IMR-90 (cell line): ENCODE data around the gene SLFNL1. TPM values are rescaled to one million over a fixed set of nuclear protein-coding genes. Genes with fewer than 3 reads are reported as not detected.
A peak's percentile ranks its signal among the peaks of the same experiment; 100 is the strongest.

Source experiments
- ATAC-seq: fragments of 200-7000 bp; cut with Tn5 transposase; 2 replicates; pipeline ENCODE4 v1.9.1; 2020; ENCODE audit warnings: low read depth, mild to moderate bottlenecking, moderate library complexity
- BruUV-seq: library from RNA; stranded (reverse); fragments of 400-500 nt; replicated peaks from 2 replicates; lab custom pipeline; 2021; lab: Mats Ljungman, UMichigan
- CTCF ChIA-PET: fragments of 300-600 bp; formaldehyde crosslinking; extraction: SDS; loops from one replicate; lab custom pipeline; 2021; ENCODE audit warnings: antibody characterized with exemption; lab: Yijun Ruan, JAX
- POLR2A ChIA-PET: fragments of 300-600 bp; sonication (Branson Sonifier 250); formaldehyde crosslinking; loops from one replicate; lab custom pipeline; 2022; ENCODE audit warnings: antibody characterized with exemption; ENCODE audit not compliant: unreplicated experiment; lab: Charles Lee
- DNase-seq: peaks from one replicate; pipeline ENCODE4 v3.0.0; 2013
- H2AFZ ChIP-seq: replicated peaks from 2 replicates; pipeline ENCODE3; 2013; ENCODE audit warnings: low read length, mild to moderate bottlenecking; ENCODE audit not compliant: poor library complexity
- H2AK5ac ChIP-seq: 2 replicates; pipeline ENCODE4 v1.6.1; 2013; ENCODE audit warnings: low read depth, low read length, inconsistent platforms
- H2AK9ac ChIP-seq: replicated peaks from 2 replicates; pipeline ENCODE3; 2013; ENCODE audit warnings: mild to moderate bottlenecking, low read depth, low read length, moderate library complexity; ENCODE audit not compliant: poor library complexity
- H2BK120ac ChIP-seq: 2 replicates; pipeline ENCODE4 v1.6.1; 2013; ENCODE audit warnings: low read depth, low read length, inconsistent platforms
- H2BK15ac ChIP-seq: 3 replicates; pipeline ENCODE4 v1.6.1; 2013; ENCODE audit warnings: low read depth, low read length, inconsistent platforms
- H2BK20ac ChIP-seq: 2 replicates; pipeline ENCODE4 v1.6.1; 2013; ENCODE audit warnings: low read depth, mild to moderate bottlenecking, inconsistent platforms, low read length, moderate library complexity
- H2BK5ac ChIP-seq: 2 replicates; pipeline ENCODE4 v1.6.1; 2013; ENCODE audit warnings: mild to moderate bottlenecking, low read depth, low read length, inconsistent platforms; ENCODE audit not compliant: poor library complexity, severe bottlenecking
- H3K14ac ChIP-seq: replicated peaks from 2 replicates; pipeline ENCODE4 v1.6.1; 2013; ENCODE audit warnings: low read depth, low read length, inconsistent platforms
- H3K18ac ChIP-seq: 2 replicates; pipeline ENCODE4 v1.6.1; 2013; ENCODE audit warnings: low read depth, low read length, control low read depth
- H3K23ac ChIP-seq: 2 replicates; pipeline ENCODE4 v1.6.1; 2013; ENCODE audit warnings: low read depth, low read length, inconsistent platforms
- H3K27ac ChIP-seq: 2 replicates; pipeline ENCODE4 v1.5.1; 2013; ENCODE audit warnings: mild to moderate bottlenecking, control low read depth, low read length; ENCODE audit not compliant: insufficient read depth
- H3K27me3 ChIP-seq: 2 replicates; pipeline ENCODE4 v1.6.1; 2013; ENCODE audit warnings: low read length; ENCODE audit not compliant: control insufficient read depth, insufficient read depth
- H3K36me3 ChIP-seq: 2 replicates; pipeline ENCODE4 v1.6.1; 2013; ENCODE audit warnings: low read length, mixed read lengths; ENCODE audit not compliant: control insufficient read depth, insufficient read depth
- H3K4ac ChIP-seq: 2 replicates; pipeline ENCODE4 v1.6.1; 2013; ENCODE audit warnings: low read depth, low read length, inconsistent platforms
- H3K4me1 ChIP-seq: 2 replicates; pipeline ENCODE4 v1.6.1; 2013; ENCODE audit warnings: low read length, mixed read lengths; ENCODE audit not compliant: control insufficient read depth, insufficient read depth
- H3K4me2 ChIP-seq: 2 replicates; pipeline ENCODE4 v1.6.1; 2013; ENCODE audit warnings: low read depth, mild to moderate bottlenecking, control low read depth, low read length, moderate library complexity
- H3K4me3 ChIP-seq: 2 replicates; pipeline ENCODE4 v1.5.1; 2013; ENCODE audit warnings: low read depth, mild to moderate bottlenecking, control low read depth, low read length, moderate library complexity; ENCODE audit not compliant: insufficient read depth
- H3K56ac ChIP-seq: 2 replicates; pipeline ENCODE4 v1.6.1; 2013; ENCODE audit warnings: low read length, inconsistent platforms; ENCODE audit not compliant: insufficient read depth; ENCODE audit errors: extremely low read depth
- H3K79me1 ChIP-seq, 2 experiments: 2 replicates each; pipeline ENCODE4 v1.6.1; 2013; ENCODE audit warnings: low read length in 2 of 2, inconsistent platforms in 1 of 2, low read depth in 1 of 2
- H3K9ac ChIP-seq: 2 replicates; pipeline ENCODE4 v1.6.1; 2013; ENCODE audit warnings: low read depth, low read length, control low read depth
- H3K9me1 ChIP-seq: 2 replicates; pipeline ENCODE4 v1.6.1; 2013; ENCODE audit warnings: low read length, inconsistent platforms; ENCODE audit not compliant: insufficient read depth
- H3K9me3 ChIP-seq: 2 replicates; pipeline ENCODE4 v1.6.1; 2013; ENCODE audit warnings: low read length; ENCODE audit not compliant: control insufficient read depth, insufficient read depth
- H4K20me1 ChIP-seq: 2 replicates; pipeline ENCODE4 v1.6.1; 2013; ENCODE audit warnings: low read length, inconsistent platforms; ENCODE audit not compliant: insufficient read depth
- H4K5ac ChIP-seq: 2 replicates; pipeline ENCODE4 v1.6.1; 2013; ENCODE audit warnings: mild to moderate bottlenecking, low read depth, low read length, control low read depth
- H4K8ac ChIP-seq, 2 experiments: 2 replicates each; pipeline ENCODE4 v1.6.1; 2013; ENCODE audit warnings: low read depth in 2 of 2, low read length in 2 of 2, control low read depth in 1 of 2, inconsistent platforms in 1 of 2
- H4K91ac ChIP-seq: 2 replicates; pipeline ENCODE4 v1.6.1; 2013; ENCODE audit warnings: low read depth, low read length, inconsistent platforms; ENCODE audit not compliant: insufficient read depth
- FOS ChIP-seq: fragments of 150-350 bp; IDR thresholded peaks from 2 replicates; pipeline ENCODE4 v1.6.1; 2016; ENCODE audit warnings: low read depth, low read length
- MAZ ChIP-seq: IDR thresholded peaks from 2 replicates; pipeline ENCODE4 v1.6.1; 2012; ENCODE audit warnings: low read depth, mild to moderate bottlenecking, low read length, improper control_type of control experiment, moderate library complexity, borderline replicate concordance
- MXI1 ChIP-seq: IDR thresholded peaks from 2 replicates; pipeline ENCODE4 v1.6.1; 2012; ENCODE audit warnings: low read depth, mild to moderate bottlenecking, low read length, moderate library complexity, borderline replicate concordance
- POLR2A ChIP-seq: IDR thresholded peaks from 2 replicates; pipeline ENCODE4 v1.6.1; 2012; ENCODE audit warnings: mild to moderate bottlenecking, low read depth, low read length
- RAD21 ChIP-seq: IDR thresholded peaks from 2 replicates; pipeline ENCODE4 v1.6.1; 2012; ENCODE audit warnings: low read length, improper control_type of control experiment
- RCOR1 ChIP-seq: IDR thresholded peaks from 2 replicates; pipeline ENCODE4 v1.6.1; 2012; ENCODE audit warnings: mild to moderate bottlenecking, low read length, improper control_type of control experiment; ENCODE audit not compliant: insufficient replicate concordance
- SMC3 ChIP-seq: fragments of 150-350 bp; IDR thresholded peaks from 2 replicates; pipeline ENCODE4 v1.6.1; 2016; ENCODE audit warnings: low read depth, mild to moderate bottlenecking, antibody characterized with exemption, low read length, moderate library complexity
- WGBS, 2 experiments: methylation state at CpG; one replicate each; pipeline versions ENCODE4 v1.1.5 to v1.1.7; 2013; ENCODE audit warnings: missing lambda C conversion rate in 2 of 2; ENCODE audit not compliant: insufficient read length in 1 of 2; ENCODE audit errors: extremely low coverage in 2 of 2; 5-methylcytosine and 5-hydroxymethylcytosine counted together
- dilution Hi-C: fragments of 300-500 bp; cut with HindIII; formaldehyde crosslinking; loops from one replicate; pipeline ENCODE4 v1.14.3; 2018; ENCODE audit warnings: low sequenced_read_pairs; ENCODE audit not compliant: unreplicated experiment
- in situ Hi-C: fragments of 300-500 bp; cut with MboI; formaldehyde crosslinking; loops from 3 replicates; pipeline ENCODE4 v1.14.3; 2019; ENCODE audit warnings: low sequenced_read_pairs, inconsistent platforms, mixed read lengths
- intact Hi-C: fragments of 100-400 bp; cut with micrococcal nuclease; formaldehyde crosslinking; loops from 2 replicates; pipeline ENCODE4 v1.10.0; 2022
- polyA plus RNA-seq, 3 experiments: library from polyadenylated mRNA; depleted of rRNA; stranded (reverse); fragments of >200 nt; gene quantifications; 2 replicates each; pipeline ENCODE4 v1.2.3, GENCODE V29; 2012; ENCODE audit warnings: low replicate concordance in 1 of 3
- total RNA-seq: library from RNA; depleted of rRNA; stranded (reverse); fragments of >200 nt; gene quantifications from 2 replicates; pipeline ENCODE4 v1.2.3, GENCODE V29; 2012
- TF ChIP-seq, protein P1 (sequence below): conservative IDR thresholded peaks from 2 replicates; pipeline ENCODE4 v1.5.1; 2012; ENCODE audit warnings: mild to moderate bottlenecking, low read depth, low read length, improper control_type of control experiment

Gene SLFNL1
- total and polyA plus RNA-seq, 2 of the 4 experiments (the other 2 are of a cell fraction), result under 0.01 to 0.09 TPM

DNA sequence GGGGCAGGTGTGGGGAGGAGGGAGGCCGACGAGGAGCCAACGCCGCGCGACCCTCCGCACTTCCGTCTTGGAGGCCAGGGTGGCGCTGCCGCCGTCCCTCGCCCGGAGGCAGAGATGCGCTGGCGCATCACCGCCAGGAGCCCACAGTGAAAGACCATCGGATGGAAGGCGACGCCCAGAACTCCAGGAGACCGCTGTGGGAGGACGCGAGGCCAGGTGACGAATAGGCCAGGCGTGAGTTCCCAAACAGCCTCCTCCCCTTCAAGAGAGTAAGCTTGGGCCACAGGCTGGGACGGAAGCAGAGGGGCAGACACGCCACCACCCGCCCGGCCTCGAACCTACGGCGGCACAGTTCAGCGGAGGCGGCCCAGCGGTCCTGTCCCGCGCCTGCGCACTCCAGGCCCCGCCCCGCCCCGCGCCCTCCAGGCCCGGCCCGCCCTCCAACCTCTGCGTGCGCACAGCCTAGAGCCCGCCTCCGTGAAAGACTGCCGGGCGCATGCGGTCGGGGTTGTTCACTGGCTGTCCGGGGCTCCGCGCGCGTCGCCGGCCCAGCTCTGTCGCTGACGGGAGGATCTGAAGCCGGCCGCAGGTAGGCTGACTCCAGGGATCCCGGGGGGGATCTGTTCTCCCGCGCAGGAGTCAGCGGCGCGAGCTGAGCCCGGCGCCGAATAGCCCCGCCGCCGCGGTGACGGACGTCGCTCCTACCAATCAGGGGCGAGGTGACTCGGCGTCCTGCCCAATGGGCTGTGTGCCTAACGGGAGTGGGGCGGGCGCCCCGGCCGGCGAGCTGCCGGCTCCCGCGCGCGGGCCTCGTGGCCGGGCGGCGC lies 42.1 kb downstream of the SLFNL1 start, which contains the start of gene CTPS1:
Gene CTPS1, plus strand, starts transcription at position 456 of the 827 bp plus-strand sequence. CDS start 3,595 bp downstream, outside the sequence.
- intact Hi-C loops (no loop called here), dilution Hi-C loops (no loop called here), in situ Hi-C loops (no loop called here)
- peak within 1 kb of the TSS; percentile 95 for H3K23ac ChIP-seq
- no peaks in the 10 kb centered on the region; the same call in 1 of the 2 replicates for H3K36me3 ChIP-seq
- H3K4ac ChIP-seq, result peak within 1 kb of the TSS; percentile 99
- TF ChIP-seq MXI1 (peak; percentile 80; the same call in 1 of the 2 replicates), POLR2A (peak; percentile 93), MAZ (peak; percentile 71), RAD21 (no peak), SMC3 (no peak), RCOR1 (peak; percentile 90), FOS (peak; percentile 57; the same call in 1 of the 2 replicates)
- TF ChIP-seq, protein P1, sequence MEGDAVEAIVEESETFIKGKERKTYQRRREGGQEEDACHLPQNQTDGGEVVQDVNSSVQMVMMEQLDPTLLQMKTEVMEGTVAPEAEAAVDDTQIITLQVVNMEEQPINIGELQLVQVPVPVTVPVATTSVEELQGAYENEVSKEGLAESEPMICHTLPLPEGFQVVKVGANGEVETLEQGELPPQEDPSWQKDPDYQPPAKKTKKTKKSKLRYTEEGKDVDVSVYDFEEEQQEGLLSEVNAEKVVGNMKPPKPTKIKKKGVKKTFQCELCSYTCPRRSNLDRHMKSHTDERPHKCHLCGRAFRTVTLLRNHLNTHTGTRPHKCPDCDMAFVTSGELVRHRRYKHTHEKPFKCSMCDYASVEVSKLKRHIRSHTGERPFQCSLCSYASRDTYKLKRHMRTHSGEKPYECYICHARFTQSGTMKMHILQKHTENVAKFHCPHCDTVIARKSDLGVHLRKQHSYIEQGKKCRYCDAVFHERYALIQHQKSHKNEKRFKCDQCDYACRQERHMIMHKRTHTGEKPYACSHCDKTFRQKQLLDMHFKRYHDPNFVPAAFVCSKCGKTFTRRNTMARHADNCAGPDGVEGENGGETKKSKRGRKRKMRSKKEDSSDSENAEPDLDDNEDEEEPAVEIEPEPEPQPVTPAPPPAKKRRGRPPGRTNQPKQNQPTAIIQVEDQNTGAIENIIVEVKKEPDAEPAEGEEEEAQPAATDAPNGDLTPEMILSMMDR, result peak; percentile 35; the same call in 1 of the 2 replicates
- peak within 1 kb of the TSS; percentile 96 for H4K5ac ChIP-seq
- H4K8ac ChIP-seq, result peak within 1 kb of the TSS; percentile 98 to 99
- DNase-seq (peak; percentile 91), ATAC-seq (peak; percentile 90)
- peak within 1 kb of the TSS; percentile 98 for H4K91ac ChIP-seq
- H4K20me1 ChIP-seq, result peaks cover 28% of the 10 kb centered on the region
- H3K56ac ChIP-seq, result peak within 1 kb of the TSS; percentile 87
- H3K14ac ChIP-seq, result peak within 1 kb of the TSS; percentile 99
- H3K9me3 ChIP-seq, result no peaks in the 10 kb centered on the region
- H2BK5ac ChIP-seq, result peak within 1 kb of the TSS; percentile 95
- peak within 1 kb of the TSS; percentile 67 for H3K4me3 ChIP-seq
- H2BK15ac ChIP-seq, result peak within 1 kb of the TSS; percentile 76; the same call in 2 of the 3 replicates
- H3K79me1 ChIP-seq, result peaks cover 3 to 41% of the 10 kb centered on the region in 2 experiments
- peak within 1 kb of the TSS; percentile 85 for H3K9ac ChIP-seq
- CTCF ChIA-PET, result interaction anchor here (1.6 kb wide), 1 partner anchor 24 kb away, joined by 5 read pairs; no protein-coding TSS in a partner anchor
- H3K4me1 ChIP-seq, result peaks cover 18% of the 10 kb centered on the region
- peak within 1 kb of the TSS; percentile 90 for H3K18ac ChIP-seq
- H3K27ac ChIP-seq, result peak within 1 kb of the TSS; percentile 96
- H2BK20ac ChIP-seq, result peak within 1 kb of the TSS; percentile 86
- BruUV-seq, result no TSS peak
- peak within 1 kb of the TSS; percentile 90 for H3K4me2 ChIP-seq
- H2AFZ ChIP-seq, result peak within 1 kb of the TSS; percentile 93
- peak within 1 kb of the TSS; percentile 98 for H2AK9ac ChIP-seq
- 2% methylated on average over 59 of the region's 96 CpGs; no CpG with 5 or more reads in 1 of the 2 experiments for WGBS, 2 experiments
- POLR2A ChIA-PET, result no interaction called here
- no peaks in the 10 kb centered on the region for H3K27me3 ChIP-seq
- H2BK120ac ChIP-seq, result peak within 1 kb of the TSS; percentile 96
- peaks cover 20% of the 10 kb centered on the region for H3K9me1 ChIP-seq
- peak within 1 kb of the TSS; percentile 79 for H2AK5ac ChIP-seq
